RWPE2 (cell line): Measurements from ENCODE around the gene ACER2.

Experiments used
- ATAC-seq: fragments of 200-7000 bp; cut with Tn5 transposase; 3 replicates; pipeline ENCODE4 v1.9.1; 2021; ENCODE audit warnings: low read depth
- DNase-seq: peaks from one replicate; pipeline ENCODE4 v3.0.0-alpha.2; 2020; ENCODE audit warnings: low spot score
- H3K27ac ChIP-seq: fragments of 450-650 bp; 2 replicates; pipeline ENCODE4 v1.5.1; 2017; ENCODE audit warnings: mild to moderate bottlenecking; ENCODE audit not compliant: poor library complexity, severe bottlenecking
- H3K27me3 ChIP-seq: fragments of 250-450 bp; sonication (Bioruptor Pico); 2 replicates; pipeline ENCODE4 v1.5.1; 2021; ENCODE audit warnings: mild to moderate bottlenecking, moderate library complexity; ENCODE audit not compliant: insufficient read depth, poor library complexity, severe bottlenecking
- H3K36me3 ChIP-seq: fragments of 250-450 bp; sonication (Bioruptor Pico); 2 replicates; pipeline ENCODE4 v1.5.1; 2020; ENCODE audit warnings: low read depth, mild to moderate bottlenecking, moderate library complexity
- H3K4me1 ChIP-seq: fragments of 250-450 bp; sonication (Bioruptor Pico); 2 replicates; pipeline ENCODE4 v1.5.1; 2021; ENCODE audit warnings: mild to moderate bottlenecking, moderate library complexity; ENCODE audit not compliant: insufficient read depth, poor library complexity, severe bottlenecking
- H3K4me3 ChIP-seq: fragments of 250-450 bp; sonication (Bioruptor Pico); 2 replicates; pipeline ENCODE4 v1.5.1; 2021; ENCODE audit warnings: mild to moderate bottlenecking, moderate library complexity; ENCODE audit not compliant: severe bottlenecking
- H3K9me3 ChIP-seq: fragments of 250-450 bp; sonication (Bioruptor Pico); 2 replicates; pipeline ENCODE4 v1.5.1; 2021; ENCODE audit warnings: mild to moderate bottlenecking, moderate library complexity; ENCODE audit not compliant: severe bottlenecking
- TF ChIP-seq, protein P1 (sequence below): fragments of 450-650 bp; IDR thresholded peaks from one replicate; pipeline ENCODE4 v1.5.1; 2017; ENCODE audit warnings: mild to moderate bottlenecking, moderate library complexity; ENCODE audit not compliant: poor library complexity, severe bottlenecking

The ACER2 gene

DNA sequence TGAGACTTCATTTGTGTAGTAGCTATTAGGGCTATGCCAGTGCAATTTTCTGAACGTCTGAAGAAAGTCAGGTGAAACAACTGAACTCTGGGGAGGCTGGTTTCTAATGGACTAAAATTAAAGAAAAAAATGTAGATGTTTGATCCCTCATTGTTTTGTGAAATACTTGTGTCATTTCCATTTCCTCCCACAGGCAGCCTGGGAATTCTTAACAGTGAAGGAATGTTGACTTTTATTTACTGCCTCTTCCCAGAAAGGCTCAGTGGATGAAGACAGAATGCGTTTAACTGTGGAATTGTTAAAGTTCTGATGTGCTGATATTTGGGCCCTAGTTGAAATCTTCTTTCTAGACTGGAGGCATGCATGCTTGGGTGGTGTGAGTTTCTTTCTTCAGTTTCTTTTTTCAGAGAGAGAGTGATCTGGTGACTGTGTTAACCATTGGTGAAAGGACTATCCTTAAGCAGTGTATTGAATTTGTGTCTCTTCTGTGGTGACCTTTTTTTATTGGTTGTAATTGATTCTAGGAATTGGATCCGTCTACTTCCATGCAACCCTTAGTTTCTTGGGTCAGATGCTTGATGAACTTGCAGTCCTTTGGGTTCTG lies 15.5 kb downstream of the ACER2 start:
- no peak overlapping the region for H3K4me3 ChIP-seq
- no peak overlapping the region for H3K27ac ChIP-seq
- H3K27me3 ChIP-seq, result no peaks in the 10 kb centered on the region
- H3K4me1 ChIP-seq, result no peaks in the 10 kb centered on the region
- H3K9me3 ChIP-seq, result no peaks in the 10 kb centered on the region
- H3K36me3 ChIP-seq, result no peaks in the 10 kb centered on the region
- TF ChIP-seq, protein P1, sequence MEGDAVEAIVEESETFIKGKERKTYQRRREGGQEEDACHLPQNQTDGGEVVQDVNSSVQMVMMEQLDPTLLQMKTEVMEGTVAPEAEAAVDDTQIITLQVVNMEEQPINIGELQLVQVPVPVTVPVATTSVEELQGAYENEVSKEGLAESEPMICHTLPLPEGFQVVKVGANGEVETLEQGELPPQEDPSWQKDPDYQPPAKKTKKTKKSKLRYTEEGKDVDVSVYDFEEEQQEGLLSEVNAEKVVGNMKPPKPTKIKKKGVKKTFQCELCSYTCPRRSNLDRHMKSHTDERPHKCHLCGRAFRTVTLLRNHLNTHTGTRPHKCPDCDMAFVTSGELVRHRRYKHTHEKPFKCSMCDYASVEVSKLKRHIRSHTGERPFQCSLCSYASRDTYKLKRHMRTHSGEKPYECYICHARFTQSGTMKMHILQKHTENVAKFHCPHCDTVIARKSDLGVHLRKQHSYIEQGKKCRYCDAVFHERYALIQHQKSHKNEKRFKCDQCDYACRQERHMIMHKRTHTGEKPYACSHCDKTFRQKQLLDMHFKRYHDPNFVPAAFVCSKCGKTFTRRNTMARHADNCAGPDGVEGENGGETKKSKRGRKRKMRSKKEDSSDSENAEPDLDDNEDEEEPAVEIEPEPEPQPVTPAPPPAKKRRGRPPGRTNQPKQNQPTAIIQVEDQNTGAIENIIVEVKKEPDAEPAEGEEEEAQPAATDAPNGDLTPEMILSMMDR, result no peak
- ATAC-seq, result no peak
- no peak for DNase-seq

- H3K4me1 ChIP-seq, result no peaks in the 10 kb centered on the region
- no peaks in the 10 kb centered on the region for H3K36me3 ChIP-seq
- ATAC-seq, result no peak
- H3K4me3 ChIP-seq, result no peak overlapping the region
- TF ChIP-seq, protein P1, result no peak
- H3K9me3 ChIP-seq, result no peaks in the 10 kb centered on the region
- H3K27me3 ChIP-seq, result no peaks in the 10 kb centered on the region
- no peak overlapping the region for H3K27ac ChIP-seq
- no peak for DNase-seq
Measured at GRCh38 chr9:19429595-19429994, 20.8 kb downstream of the ACER2 start.

GRCh38 chr9:19430201-19430760 lies 21.5 kb downstream of the ACER2 start:
- Histone ChIP-seq H3K27ac (no peak overlapping the region), H3K36me3 (no peaks in the 10 kb centered on the region), H3K4me3 (no peak overlapping the region), H3K4me1 (no peaks in the 10 kb centered on the region), H3K27me3 (no peaks in the 10 kb centered on the region), H3K9me3 (no peaks in the 10 kb centered on the region)
- no peak for DNase-seq
- TF ChIP-seq, protein P1, result no peak
- ATAC-seq, result no peak

DNA sequence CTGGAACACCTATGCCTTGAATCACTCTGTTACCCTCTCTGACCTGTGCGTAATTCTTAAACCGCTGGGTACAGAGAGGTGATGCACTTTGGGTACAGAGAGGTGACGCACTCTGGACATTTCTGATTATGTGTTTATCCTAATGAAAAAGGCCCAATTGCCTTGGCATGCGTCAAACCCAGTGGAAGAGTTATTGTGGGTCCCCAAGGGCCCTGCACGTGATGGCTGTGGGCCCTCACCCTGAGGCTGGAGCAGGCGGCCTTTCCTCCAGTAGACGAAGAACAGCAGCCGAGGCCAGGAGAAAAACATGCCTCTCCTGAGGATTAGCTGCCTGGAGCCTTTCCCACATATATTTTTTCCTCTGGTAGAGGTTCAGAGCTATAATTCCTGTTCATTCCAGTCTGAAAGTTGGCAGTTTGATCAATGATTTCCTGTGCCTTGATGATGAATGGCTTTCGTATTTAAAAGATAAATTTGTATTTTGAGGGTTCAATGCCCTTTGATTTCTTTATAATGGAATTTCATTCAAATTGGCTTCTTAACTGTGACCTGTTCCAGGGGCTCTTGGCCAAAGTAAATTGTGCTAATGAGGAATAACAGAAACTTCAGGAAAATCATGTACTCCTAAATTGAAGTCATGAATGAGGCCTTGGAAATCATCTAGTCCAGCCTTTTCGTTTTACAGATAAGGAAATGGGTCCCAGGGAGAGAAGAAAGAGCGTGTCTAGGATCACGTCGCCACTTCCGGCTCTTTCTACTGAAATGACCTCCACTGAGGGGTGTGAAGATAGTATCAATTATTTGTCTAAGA lies 22.8 kb downstream of the ACER2 start:
- no peaks in the 10 kb centered on the region for H3K4me1 ChIP-seq
- no peaks in the 10 kb centered on the region for H3K36me3 ChIP-seq
- ATAC-seq (no peak), DNase-seq (no peak)
- no peak overlapping the region for H3K4me3 ChIP-seq
- H3K9me3 ChIP-seq, result no peaks in the 10 kb centered on the region
- no peak overlapping the region for H3K27ac ChIP-seq
- no peaks in the 10 kb centered on the region for H3K27me3 ChIP-seq
- TF ChIP-seq, protein P1, result no peak
